Vagina (tissue), 2 donors: ENCODE measurements around the gene F7.

ENCODE experiments used
- POLR2A ChIP-seq, 2 donors: fragments of 450-650 bp; IDR thresholded peaks; one replicate each; pipeline ENCODE4 v1.6.1; 2017; ENCODE audit warnings: antibody characterized with exemption in 2 of 2, mild to moderate bottlenecking in 2 of 2, moderate library complexity in 2 of 2
- POLR2AphosphoS5 ChIP-seq, 2 donors: sonication (generic); formaldehyde crosslinking; IDR thresholded peaks; one replicate each; pipeline ENCODE4 v1.9.0; 2017; ENCODE audit warnings: antibody characterized with exemption in 2 of 2, mild to moderate bottlenecking in 2 of 2, low read depth in 1 of 2; ENCODE audit not compliant: insufficient read depth in 1 of 2
- TF ChIP-seq, protein P1 (sequence below), 3 experiments: fragments of 450-650 bp in 2 of 3; fragments of 200-600 bp in 1 of 3; sonication (generic) in 1 of 3; IDR thresholded peaks; one replicate each; pipeline ENCODE4 v1.5.1; 2017 to 2019; ENCODE audit warnings: antibody characterized with exemption in 3 of 3, mild to moderate bottlenecking in 2 of 3, moderate library complexity in 2 of 3

DNA sequence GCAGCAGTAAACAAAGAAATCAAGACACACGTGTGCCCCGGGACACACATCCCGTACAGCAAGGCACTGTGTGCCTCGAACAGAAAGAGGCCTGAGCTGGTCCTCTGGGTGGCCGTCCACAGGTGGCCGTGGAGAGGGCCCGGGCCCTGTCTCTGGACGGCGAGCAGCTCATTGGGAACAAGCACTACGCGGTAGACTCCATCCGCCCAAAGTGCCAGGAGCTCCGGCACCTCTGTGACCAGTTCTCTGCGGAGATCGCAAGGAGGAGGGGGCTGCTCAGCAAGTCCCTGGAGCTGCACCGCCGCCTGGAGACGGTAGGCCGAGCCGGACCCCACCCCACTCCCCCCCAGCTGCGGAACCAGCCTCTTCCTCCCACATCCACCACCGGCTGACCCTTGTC lies 30.7 kb upstream of the F7 start:
- TF ChIP-seq, protein P1, sequence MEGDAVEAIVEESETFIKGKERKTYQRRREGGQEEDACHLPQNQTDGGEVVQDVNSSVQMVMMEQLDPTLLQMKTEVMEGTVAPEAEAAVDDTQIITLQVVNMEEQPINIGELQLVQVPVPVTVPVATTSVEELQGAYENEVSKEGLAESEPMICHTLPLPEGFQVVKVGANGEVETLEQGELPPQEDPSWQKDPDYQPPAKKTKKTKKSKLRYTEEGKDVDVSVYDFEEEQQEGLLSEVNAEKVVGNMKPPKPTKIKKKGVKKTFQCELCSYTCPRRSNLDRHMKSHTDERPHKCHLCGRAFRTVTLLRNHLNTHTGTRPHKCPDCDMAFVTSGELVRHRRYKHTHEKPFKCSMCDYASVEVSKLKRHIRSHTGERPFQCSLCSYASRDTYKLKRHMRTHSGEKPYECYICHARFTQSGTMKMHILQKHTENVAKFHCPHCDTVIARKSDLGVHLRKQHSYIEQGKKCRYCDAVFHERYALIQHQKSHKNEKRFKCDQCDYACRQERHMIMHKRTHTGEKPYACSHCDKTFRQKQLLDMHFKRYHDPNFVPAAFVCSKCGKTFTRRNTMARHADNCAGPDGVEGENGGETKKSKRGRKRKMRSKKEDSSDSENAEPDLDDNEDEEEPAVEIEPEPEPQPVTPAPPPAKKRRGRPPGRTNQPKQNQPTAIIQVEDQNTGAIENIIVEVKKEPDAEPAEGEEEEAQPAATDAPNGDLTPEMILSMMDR (IDR thresholded peaks at IDR 0.05): no peak
- TF ChIP-seq POLR2AphosphoS5 (IDR thresholded peaks at IDR 0.05; ENCODE audit: insufficient read depth in 1 of 2, low read depth in 1 of 2) (no peak), POLR2A (IDR thresholded peaks at IDR 0.05) (no peak)
